ENCODE data around the gene STUB1.
A peak's percentile ranks its signal among the peaks of the same experiment; 100 is the strongest.

STUB1 gene

GRCh38 chr16:638034-638543 lies 42.1 kb upstream of the STUB1 start:
- TF ChIP-seq, protein P1, sequence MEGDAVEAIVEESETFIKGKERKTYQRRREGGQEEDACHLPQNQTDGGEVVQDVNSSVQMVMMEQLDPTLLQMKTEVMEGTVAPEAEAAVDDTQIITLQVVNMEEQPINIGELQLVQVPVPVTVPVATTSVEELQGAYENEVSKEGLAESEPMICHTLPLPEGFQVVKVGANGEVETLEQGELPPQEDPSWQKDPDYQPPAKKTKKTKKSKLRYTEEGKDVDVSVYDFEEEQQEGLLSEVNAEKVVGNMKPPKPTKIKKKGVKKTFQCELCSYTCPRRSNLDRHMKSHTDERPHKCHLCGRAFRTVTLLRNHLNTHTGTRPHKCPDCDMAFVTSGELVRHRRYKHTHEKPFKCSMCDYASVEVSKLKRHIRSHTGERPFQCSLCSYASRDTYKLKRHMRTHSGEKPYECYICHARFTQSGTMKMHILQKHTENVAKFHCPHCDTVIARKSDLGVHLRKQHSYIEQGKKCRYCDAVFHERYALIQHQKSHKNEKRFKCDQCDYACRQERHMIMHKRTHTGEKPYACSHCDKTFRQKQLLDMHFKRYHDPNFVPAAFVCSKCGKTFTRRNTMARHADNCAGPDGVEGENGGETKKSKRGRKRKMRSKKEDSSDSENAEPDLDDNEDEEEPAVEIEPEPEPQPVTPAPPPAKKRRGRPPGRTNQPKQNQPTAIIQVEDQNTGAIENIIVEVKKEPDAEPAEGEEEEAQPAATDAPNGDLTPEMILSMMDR (IDR thresholded peaks at IDR 0.05; ENCODE audit: low read depth, low read length, missing control alignments) = no peak
- in situ Hi-C loops (cut with HindIII; ENCODE audit: low pct_ligation_motif_present, low sequenced_read_pairs) = no loop called here
- Histone ChIP-seq H3K4me3 (ENCODE audit: low read depth, low read length) (no peak overlapping the region), H3K27me3 (replicated peaks) (no peaks in the 10 kb centered on the region), H3K27ac (no peak overlapping the region), H3K36me3 (replicated peaks) (peaks cover 9% of the 10 kb centered on the region)
- DNase-seq = no peak

DNA sequence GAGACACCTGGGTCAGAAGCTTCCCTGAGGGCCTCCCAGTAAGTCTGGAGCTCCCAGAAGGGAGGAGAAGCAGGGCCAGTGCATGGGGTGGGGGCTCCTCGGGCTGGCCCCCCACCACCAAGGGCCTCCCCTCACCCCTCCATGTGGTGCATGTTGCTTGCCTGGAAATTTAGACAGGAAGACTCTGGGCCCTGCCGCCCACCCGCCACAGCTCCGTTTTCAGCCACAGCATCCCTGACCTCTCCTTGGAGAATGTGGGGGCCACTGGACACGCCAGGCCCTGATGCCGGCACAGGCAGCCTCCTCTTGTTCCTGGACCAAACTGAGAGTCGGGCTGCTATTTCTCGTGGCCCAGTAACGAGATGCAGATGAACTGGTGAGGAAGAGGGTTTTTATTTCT lies 41.4 kb upstream of the STUB1 start:
- in situ Hi-C loops (cut with HindIII; ENCODE audit: low pct_ligation_motif_present, low sequenced_read_pairs) = no loop called here

GRCh38 chr16:640614-641013 lies 39.6 kb upstream of the STUB1 start:
- H3K36me3 ChIP-seq (replicated peaks) = no peaks in the 10 kb centered on the region
- in situ Hi-C loops (cut with HindIII; ENCODE audit: low pct_ligation_motif_present, low sequenced_read_pairs) = no loop called here
- no peak overlapping the region for H3K27ac ChIP-seq
- no peak for DNase-seq
- TF ChIP-seq, protein P1 (IDR thresholded peaks at IDR 0.05; ENCODE audit: low read depth, low read length, missing control alignments) = no peak
- H3K27me3 ChIP-seq (replicated peaks) = no peaks in the 10 kb centered on the region
- no peak overlapping the region for H3K4me3 ChIP-seq (ENCODE audit: low read depth, low read length)

More for the DNA sequence above, 41.4 kb upstream of the STUB1 start:
- H3K27me3 ChIP-seq (replicated peaks) = no peaks in the 10 kb centered on the region
- H3K4me3 ChIP-seq (ENCODE audit: low read depth, low read length) = no peak overlapping the region
- H3K27ac ChIP-seq = no peak overlapping the region
- no peak for DNase-seq
- peaks cover 2% of the 10 kb centered on the region for H3K36me3 ChIP-seq (replicated peaks)
- TF ChIP-seq, protein P1 (IDR thresholded peaks at IDR 0.05; ENCODE audit: low read depth, low read length, missing control alignments) = no peak

GRCh38 chr16:641326-642188 lies 38.7 kb upstream of the STUB1 start, which contains the start of gene MCRIP2:
Gene MCRIP2 (plus strand): TSS chr16:641828. CDS start chr16:641992, 164 bp downstream.
- TF ChIP-seq, protein P1 (IDR thresholded peaks at IDR 0.05; ENCODE audit: low read depth, low read length, missing control alignments) = no peak
- H3K4me3 ChIP-seq (ENCODE audit: low read depth, low read length) = peak within 1 kb of the TSS; percentile 53
- in situ Hi-C loops (cut with HindIII; ENCODE audit: low pct_ligation_motif_present, low sequenced_read_pairs) = no loop called here
- no peak within 1 kb of the TSS for H3K27ac ChIP-seq
- no peaks in the 10 kb centered on the region for H3K27me3 ChIP-seq (replicated peaks)
- no peaks in the 10 kb centered on the region for H3K36me3 ChIP-seq (replicated peaks)
- peak; percentile 18 for DNase-seq

- no peaks in the 10 kb centered on the region for H3K36me3 ChIP-seq (replicated peaks)
- in situ Hi-C loops (cut with HindIII; ENCODE audit: low pct_ligation_motif_present, low sequenced_read_pairs) = no loop called here
- no peak for DNase-seq
- no peak overlapping the region for H3K27ac ChIP-seq
- peak overlapping the region; percentile 53 for H3K4me3 ChIP-seq (ENCODE audit: low read depth, low read length)
- TF ChIP-seq, protein P1 (IDR thresholded peaks at IDR 0.05; ENCODE audit: low read depth, low read length, missing control alignments) = no peak
- H3K27me3 ChIP-seq (replicated peaks) = no peaks in the 10 kb centered on the region
Measured at GRCh38 chr16:642189-643049, 37.8 kb upstream of the STUB1 start.

Measured in brain microvascular endothelial cell (primary cell).